K562 (cell line): ENCODE results near the gene PGAP3. TPM values are rescaled to one million over a fixed set of nuclear protein-coding genes. Genes with fewer than 3 reads are reported as not detected.

Experiments used
- ARID1B ChIP-seq: fragments of 450-650 bp; IDR thresholded peaks from 2 replicates; pipeline ENCODE4 v1.6.1; 2016; ENCODE audit warnings: antibody characterized with exemption, mild to moderate bottlenecking, inconsistent platforms
- CLOCK ChIP-seq: fragments of 250-450 bp; sonication (Bioruptor Pico); IDR thresholded peaks from 2 replicates; pipeline ENCODE4 v1.4.0; 2020; ENCODE audit warnings: mild to moderate bottlenecking, moderate library complexity, borderline replicate concordance
- EZH2 ChIP-seq: IDR thresholded peaks from 2 replicates; pipeline ENCODE4 v1.6.1; 2012; ENCODE audit warnings: low read depth, mild to moderate bottlenecking, inconsistent platforms, low read length, borderline replicate concordance
- GABPB2 ChIP-seq: fragments of 250-450 bp; sonication (Bioruptor Pico); conservative IDR thresholded peaks from 2 replicates; pipeline ENCODE4 v1.5.1; 2021; ENCODE audit warnings: mild to moderate bottlenecking
- HMBOX1 ChIP-seq: sonication (generic); IDR thresholded peaks from 2 replicates; pipeline ENCODE4 v1.6.1; 2016
- MTF1 ChIP-seq: fragments of 250-450 bp; sonication (Bioruptor Pico); IDR thresholded peaks from 2 replicates; pipeline ENCODE4 v1.9.0; 2021; ENCODE audit warnings: moderate library complexity, mild to moderate bottlenecking, inconsistent platforms, borderline replicate concordance
- PKNOX1 ChIP-seq: fragments of 450-650 bp; IDR thresholded peaks from 2 replicates; pipeline ENCODE4 v1.6.1; 2016
- RFX7 ChIP-seq: fragments of 250-450 bp; sonication (Bioruptor Pico); IDR thresholded peaks from 2 replicates; pipeline ENCODE4 v1.5.1; 2021; ENCODE audit warnings: mild to moderate bottlenecking
- RHOXF2B ChIP-seq: fragments of 250-450 bp; sonication (Bioruptor Pico); conservative IDR thresholded peaks from 2 replicates; pipeline ENCODE4 v1.5.1; 2021
- SETDB1 ChIP-seq: IDR thresholded peaks from one replicate; pipeline ENCODE4 v1.6.1; 2012; ENCODE audit warnings: low read length, control low read depth, inconsistent platforms
- SIX5 ChIP-seq, 2 experiments: IDR thresholded peaks; 2 replicates each; pipeline ENCODE4 v1.6.1; 2011; ENCODE audit warnings: low read length in 2 of 2, borderline replicate concordance in 1 of 2, low read depth in 1 of 2, mild to moderate bottlenecking in 1 of 2, moderate library complexity in 1 of 2; ENCODE audit not compliant: insufficient read depth in 1 of 2
- SNAPC5 ChIP-seq: fragments of 250-450 bp; sonication (Bioruptor Pico); IDR thresholded peaks from 2 replicates; pipeline ENCODE4 v1.8.0; 2021; ENCODE audit warnings: moderate library complexity, mild to moderate bottlenecking, inconsistent platforms
- SUPT5H ChIP-seq: fragments of 450-650 bp; IDR thresholded peaks from 2 replicates; pipeline ENCODE4 v1.6.1; 2016
- TBP ChIP-seq: optimal IDR thresholded peaks from 2 replicates; pipeline ENCODE3; 2011; ENCODE audit warnings: low read depth, low read length, improper control_type of control experiment
- WHSC1 ChIP-seq: IDR thresholded peaks from one replicate; pipeline ENCODE4 v1.6.1; 2012; ENCODE audit warnings: low read length, control low read depth, inconsistent platforms
- ZBED1 ChIP-seq: IDR thresholded peaks from 2 replicates; pipeline ENCODE4 v1.6.1; 2014
- ZNF3 ChIP-seq: fragments of 250-450 bp; sonication (Bioruptor Pico); IDR thresholded peaks from 2 replicates; pipeline ENCODE4 v1.5.0; 2021; ENCODE audit warnings: mild to moderate bottlenecking, moderate library complexity
- ZNF445 ChIP-seq: fragments of 250-450 bp; sonication (Bioruptor Pico); IDR thresholded peaks from 2 replicates; pipeline ENCODE4 v1.4.0; 2020; ENCODE audit warnings: low read depth, mild to moderate bottlenecking, moderate library complexity
- ZNF609 ChIP-seq: sonication (generic); formaldehyde crosslinking; IDR thresholded peaks from 2 replicates; pipeline ENCODE4 v1.8.1; 2023; ENCODE audit warnings: missing genetic modification reagents, mild to moderate bottlenecking, borderline replicate concordance
- polyA plus RNA-seq, 8 experiments: library from polyadenylated mRNA; depleted of rRNA in 4 of 8; stranded (reverse) in 5 of 8; unstranded in 3 of 8; fragments of >200 nt; fragmentation: Nextera tagmentation in 2 of 8; fragmentation: Illumina TruSeq in 1 of 8; extraction: Ambion mirVana in 2 of 8; extraction: Trizol in 1 of 8; gene quantifications; 2 replicates each; pipeline versions ENCODE4 v1.2.1 to v1.2.3, GENCODE V29; 2011 to 2014; ENCODE audit warnings: inconsistent platforms in 1 of 8, missing spikeins in 1 of 8
- total RNA-seq, 7 experiments: library from RNA; depleted of rRNA in 6 of 7; stranded (reverse); fragments of >200 nt in 6 of 7; fragmentation: Illumina TruSeq in 2 of 7; extraction: Trizol in 2 of 7; gene quantifications; 2 replicates each; pipeline versions ENCODE4 v1.2.1 to v1.2.3, GENCODE V29; 2011 to 2021; ENCODE audit warnings: low replicate concordance in 1 of 7

PGAP3 gene
- total and polyA plus RNA-seq, 9 of the 15 experiments (the other 6 are each of a cell fraction or from before 2014, with no cell fraction given), result 0.38 to 9.4 (median 4.5) TPM

- TF ChIP-seq TBP (peak; percentile 47), ZNF609 (CRISPR knock-in tag) (no peak), SNAPC5 (CRISPR knock-in tag) (no peak), WHSC1 (no peak), RHOXF2B (CRISPR knock-in tag) (no peak), MTF1 (CRISPR knock-in tag) (no peak), EZH2 (no peak), ARID1B (peak; percentile 28; the same call in 1 of the 2 replicates), ZNF3 (CRISPR knock-in tag) (no peak), ZNF445 (CRISPR knock-in tag) (no peak), ZBED1 (no peak), SIX5 (IDR thresholded peaks at IDR 0.05; ENCODE audit: borderline replicate concordance in 1 of 2, insufficient read depth in 1 of 2, low read depth in 1 of 2, low read length in 2 of 2) (peak in 1 of 2 experiments; percentile 39; a peak in 1 of 4 replicates), SETDB1 (no peak), CLOCK (CRISPR knock-in tag) (no peak), PKNOX1 (no peak), GABPB2 (CRISPR knock-in tag) (no peak), RFX7 (CRISPR knock-in tag) (no peak), SUPT5H (peak; percentile 87), HMBOX1 (no peak)
These were observed 50.7 kb downstream of the PGAP3 start, which contains the start of gene STARD3 (continued) for GRCh38 chr17:39636927-39637736.
